ENCODE results near the gene FAM117B.

GRCh38 chr2:202636213-202636513 lies 1.4 kb downstream of the FAM117B start:
- TF ChIP-seq, protein P1, sequence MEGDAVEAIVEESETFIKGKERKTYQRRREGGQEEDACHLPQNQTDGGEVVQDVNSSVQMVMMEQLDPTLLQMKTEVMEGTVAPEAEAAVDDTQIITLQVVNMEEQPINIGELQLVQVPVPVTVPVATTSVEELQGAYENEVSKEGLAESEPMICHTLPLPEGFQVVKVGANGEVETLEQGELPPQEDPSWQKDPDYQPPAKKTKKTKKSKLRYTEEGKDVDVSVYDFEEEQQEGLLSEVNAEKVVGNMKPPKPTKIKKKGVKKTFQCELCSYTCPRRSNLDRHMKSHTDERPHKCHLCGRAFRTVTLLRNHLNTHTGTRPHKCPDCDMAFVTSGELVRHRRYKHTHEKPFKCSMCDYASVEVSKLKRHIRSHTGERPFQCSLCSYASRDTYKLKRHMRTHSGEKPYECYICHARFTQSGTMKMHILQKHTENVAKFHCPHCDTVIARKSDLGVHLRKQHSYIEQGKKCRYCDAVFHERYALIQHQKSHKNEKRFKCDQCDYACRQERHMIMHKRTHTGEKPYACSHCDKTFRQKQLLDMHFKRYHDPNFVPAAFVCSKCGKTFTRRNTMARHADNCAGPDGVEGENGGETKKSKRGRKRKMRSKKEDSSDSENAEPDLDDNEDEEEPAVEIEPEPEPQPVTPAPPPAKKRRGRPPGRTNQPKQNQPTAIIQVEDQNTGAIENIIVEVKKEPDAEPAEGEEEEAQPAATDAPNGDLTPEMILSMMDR (IDR thresholded peaks at IDR 0.05): no peak
- TF ChIP-seq POLR2A (IDR thresholded peaks at IDR 0.05) (no peak), EP300 (IDR thresholded peaks at IDR 0.05) (no peak)

Measured in tibial nerve (tissue), 4 donors.